GM23338 (cell line): ENCODE results near the gene CARD9.

ENCODE experiments used
- CREB1 ChIP-seq: fragments of 250-450 bp; sonication (Bioruptor Pico); IDR thresholded peaks from 2 replicates; pipeline ENCODE4 v1.5.0; 2020; ENCODE audit warnings: low read depth, mild to moderate bottlenecking, moderate library complexity
- CTCF ChIP-seq, 2 experiments: fragments of 200-600 bp in 1 of 2; sonication (generic) in 1 of 2; conservative IDR thresholded peaks; 2 replicates each; pipeline versions ENCODE4 v1.5.1 to v1.6.1; 2016 to 2017; ENCODE audit warnings: antibody characterized with exemption in 2 of 2, low read depth in 2 of 2, mild to moderate bottlenecking in 2 of 2, moderate library complexity in 1 of 2
- ETS1 ChIP-seq: IDR thresholded peaks from 2 replicates; pipeline ENCODE4 v1.6.1; 2016; ENCODE audit warnings: antibody characterized with exemption
- EZH2 ChIP-seq: fragments of 200-600 bp; sonication (generic); IDR thresholded peaks from one replicate; pipeline ENCODE4 v1.8.0; 2017; ENCODE audit warnings: antibody characterized with exemption, mild to moderate bottlenecking, low read depth; ENCODE audit not compliant: unreplicated experiment
- EZH2phosphoT487 ChIP-seq: fragments of 200-600 bp; sonication (generic); IDR thresholded peaks from one replicate; pipeline ENCODE4 v1.8.1; 2018; ENCODE audit warnings: antibody characterized with exemption; ENCODE audit not compliant: unreplicated experiment
- JUNB ChIP-seq: IDR thresholded peaks from one replicate; pipeline ENCODE4 v1.6.1; 2016; ENCODE audit warnings: antibody characterized with exemption; ENCODE audit not compliant: unreplicated experiment
- POLR2AphosphoS5 ChIP-seq: IDR thresholded peaks from 2 replicates; pipeline ENCODE4 v1.6.1; 2016; ENCODE audit warnings: antibody characterized with exemption, low read depth
- REST ChIP-seq: IDR thresholded peaks from one replicate; pipeline ENCODE4 v1.6.1; 2018; ENCODE audit warnings: antibody characterized with exemption; ENCODE audit not compliant: unreplicated experiment
- ZNF462 ChIP-seq: fragments of 250-450 bp; sonication (Bioruptor Pico); IDR thresholded peaks from 2 replicates; pipeline ENCODE4 v1.5.0; 2020; ENCODE audit warnings: mild to moderate bottlenecking, moderate library complexity

- TF ChIP-seq POLR2AphosphoS5 (no peak), CTCF (conservative IDR thresholded peaks at IDR 0.05; ENCODE audit: low read depth in 2 of 2) (no peak), ZNF462 (CRISPR knock-in tag) (no peak), CREB1 (CRISPR knock-in tag) (no peak), EZH2phosphoT487 (no peak), REST (no peak), ETS1 (no peak), EZH2 (no peak), JUNB (no peak)
These were observed 22.1 kb downstream of the CARD9 start for GRCh38 chr9:136351252-136351800.
